Adrenal gland (tissue), 12 donors: ENCODE measurements around the gene NAT10. TPM values are rescaled to one million over a fixed set of nuclear protein-coding genes. Genes with fewer than 3 reads are reported as not detected.
"Not testable (repeated sequence)": the region's sequence is repeated elsewhere in the genome, so short reads cannot be mapped to it uniquely, and the experiment has no call there.

Experiments used
- DNase-seq, 7 donors: peaks; one replicate each; pipeline ENCODE4 v3.0.0-alpha.2; 2019 to 2020
- H3K27ac ChIP-seq, 5 donors: fragments of 200-600 bp; sonication (generic) in 4 of 5; 1 replicate in 3 of 5; 2 replicates in 2 of 5; pipeline versions ENCODE4 v1.5.1 to v1.8.0; 2016 to 2020; ENCODE audit warnings: mild to moderate bottlenecking in 1 of 5
- H3K27me3 ChIP-seq: fragments of 200-600 bp; 2 replicates; pipeline ENCODE4 v1.8.0; 2021
- H3K36me3 ChIP-seq, 2 donors: fragments of 200-600 bp; replicated peaks in 1 of 2; 1 replicate in 1 of 2; 2 replicates in 1 of 2; pipeline versions ENCODE4 v1.5.1 to v1.8.0; 2018 to 2022
- H3K4me1 ChIP-seq, 2 donors: fragments of 200-600 bp; replicated peaks in 1 of 2; 1 replicate in 1 of 2; 2 replicates in 1 of 2; pipeline versions ENCODE4 v1.5.1 to v1.8.0; 2018 to 2021
- H3K4me3 ChIP-seq, 4 donors: fragments of 200-600 bp; sonication (generic) in 3 of 4; one replicate each; pipeline ENCODE4 v1.5.1; 2016 to 2018
- H3K9me3 ChIP-seq, 3 donors: fragments of 200-600 bp; sonication (generic) in 1 of 3; replicated peaks in 1 of 3; 1 replicate in 2 of 3; 2 replicates in 1 of 3; pipeline versions ENCODE4 v1.5.1 to v1.8.0; 2016 to 2021
- CTCF ChIP-seq, 6 experiments: fragments of 450-650 bp in 4 of 6; fragments of 200-600 bp in 2 of 6; sonication (generic) in 1 of 6; IDR thresholded peaks; 1 replicate in 5 of 6; 2 replicates in 1 of 6; pipeline versions ENCODE4 v1.5.1 to v1.8.0; 2016 to 2021; ENCODE audit warnings: antibody characterized with exemption in 6 of 6, mild to moderate bottlenecking in 2 of 6, moderate library complexity in 1 of 6
- POLR2A ChIP-seq, 2 donors: fragments of 450-650 bp; IDR thresholded peaks; one replicate each; pipeline ENCODE4 v1.6.1; 2017; ENCODE audit warnings: antibody characterized with exemption in 2 of 2, mild to moderate bottlenecking in 2 of 2, moderate library complexity in 1 of 2
- WGBS, 4 donors: extraction: QIAGEN DNeasy Blood & Tissue Kit in 2 of 4; methylation state at CpG; one replicate each; pipeline versions ENCODE4 v1.1.5 to v1.1.7; 2013 to 2017; 5-methylcytosine and 5-hydroxymethylcytosine counted together
- intact Hi-C, 2 donors: fragments of 100-400 bp; cut with DNase I; formaldehyde crosslinking; loops; one replicate each; pipeline versions ENCODE4 v1.14.1 to v1.15.0; 2022 to 2023
- polyA plus RNA-seq, 3 donors: library from polyadenylated mRNA; stranded (reverse); fragments of 200-250 nt in 2 of 3; fragments of 350-450 nt in 1 of 3; fragmentation: Illumina TruSeq in 1 of 3; extraction: RNeasy Lipid Tissue Mini Kit (QIAGEN cat#74804) in 1 of 3; gene quantifications; one replicate each; pipeline ENCODE4 v1.2.3, GENCODE V29; 2013 to 2014
- total RNA-seq, 9 donors: library from RNA; depleted of rRNA in 4 of 9; stranded (reverse); fragments of >200 nt in 4 of 9; fragments of 120-200 nt in 1 of 9; fragmentation: NEBNext Ultra II Directional in 1 of 9; extraction: Animal tissue kit (Norgen Biotek cat#: 25700) in 1 of 9; gene quantifications; one replicate each; pipeline versions ENCODE4 v1.1.0 to v1.2.4, GENCODE V29; 2013 to 2023
- donor health status: healthy with polysubstance abuse.
- donor health status: Bipolar disorder and iron deficiency.
- donor health status: DM: yes; HTN: yes; CAD: no.
- donor health status: DM: no; HTN: no; CAD: no.
- donor health status: DM: no; HTN: no; CAD: no.
- donor health status: DM: yes; HTN: yes; CAD: no.

NAT10 gene
- total and polyA plus RNA-seq, 12 donors, result 16.8 to 65.2 (median 45.5) TPM

GRCh38 chr11:34086554-34087283, 18.7 kb upstream of the NAT10 start:
- TF ChIP-seq POLR2A (IDR thresholded peaks at IDR 0.05), result no peak
- no peak for TF ChIP-seq CTCF (IDR thresholded peaks at IDR 0.05)
- 88 to 94% (median 90%) methylated on average over 4 of the region's 4 CpGs for WGBS, 4 donors
- intact Hi-C loops, result no loop called here

GRCh38 chr11:34091825-34092224, 13.6 kb upstream of the NAT10 start:
- WGBS, 4 donors, result 87 to 100% (median 93%) methylated on average over 1 of the region's 1 CpG
- no peaks in the 10 kb centered on the region for H3K27me3 ChIP-seq
- no peak overlapping the region for H3K27ac ChIP-seq
- no peak overlapping the region for H3K4me3 ChIP-seq
- H3K36me3 ChIP-seq, result peaks cover 0 to 89% of the 10 kb centered on the region in 2 donors
- intact Hi-C loops, result no loop called here
- TF ChIP-seq POLR2A (IDR thresholded peaks at IDR 0.05) (no peak), CTCF (IDR thresholded peaks at IDR 0.05) (no peak)
- no peaks in the 10 kb centered on the region for H3K9me3 ChIP-seq
- DNase-seq, result no peak
- no peaks in the 10 kb centered on the region for H3K4me1 ChIP-seq

More at GRCh38 chr11:34086554-34087283, 18.7 kb upstream of the NAT10 start:
- Histone ChIP-seq H3K36me3 (peaks cover 0 to 95% of the 10 kb centered on the region in 2 donors), H3K27ac (no peak overlapping the region), H3K27me3 (no peaks in the 10 kb centered on the region), H3K4me1 (no peaks in the 10 kb centered on the region), H3K4me3 (no peak overlapping the region), H3K9me3 (no peaks in the 10 kb centered on the region)
- DNase-seq, result no peak

GRCh38 chr11:34094900-34095299, 10.5 kb upstream of the NAT10 start:
- H3K4me1 ChIP-seq, intact Hi-C loops, H3K9me3 ChIP-seq, H3K4me3 ChIP-seq, H3K27me3 ChIP-seq, DNase-seq, H3K27ac ChIP-seq: not testable (repeated sequence)
- peaks cover 0 to 93% of the 10 kb centered on the region in 2 donors for H3K36me3 ChIP-seq
- WGBS, 4 donors, result 93 to 98% (median 97%) methylated on average over 2 of the region's 2 CpGs

- TF ChIP-seq POLR2A (IDR thresholded peaks at IDR 0.05) (no peak), CTCF (IDR thresholded peaks at IDR 0.05) (no peak)
- H3K9me3 ChIP-seq, result no peaks in the 10 kb centered on the region
- H3K4me1 ChIP-seq, result no peaks in the 10 kb centered on the region
- no peak overlapping the region for H3K4me3 ChIP-seq
- no peak overlapping the region for H3K27ac ChIP-seq
- no peak for DNase-seq
- no peaks in the 10 kb centered on the region for H3K27me3 ChIP-seq
- intact Hi-C loops, result no loop called here
- 92 to 98% (median 95%) methylated on average over 2 of the region's 2 CpGs for WGBS, 4 donors
- peaks cover 0 to 63% of the 10 kb centered on the region in 2 donors for H3K36me3 ChIP-seq
Measured at GRCh38 chr11:34098813-34099212, 6.6 kb upstream of the NAT10 start.

GRCh38 chr11:34104680-34105078, 750 bp upstream of the NAT10 start:
- intact Hi-C loops, result loop anchor here (5.0 to 10.0 kb wide), 2 partner anchors 50 to 52 kb away; partner anchors contain the start of gene CAPRIN1 (in 2 of the 2)
- no peaks in the 10 kb centered on the region for H3K27me3 ChIP-seq
- no peaks in the 10 kb centered on the region for H3K9me3 ChIP-seq
- H3K4me3 ChIP-seq, result peak overlapping the region in 2 of 4 donors; percentile 86 to 88
- DNase-seq, result no peak
- 17 to 24% (median 22%) methylated on average over 6 of the region's 6 CpGs for WGBS, 4 donors
- H3K4me1 ChIP-seq, result peaks cover 10 to 20% of the 10 kb centered on the region in 2 donors
- H3K27ac ChIP-seq, result peak overlapping the region; percentile 37 to 98 (median 91)
- no peak for TF ChIP-seq POLR2A (IDR thresholded peaks at IDR 0.05)
- TF ChIP-seq CTCF (IDR thresholded peaks at IDR 0.05), result no peak
- H3K36me3 ChIP-seq, result peaks cover 0 to 25% of the 10 kb centered on the region in 2 donors
